ENCODE measurements around the gene RNF224. TPM values are rescaled to one million over a fixed set of nuclear protein-coding genes. Genes with fewer than 3 reads are reported as not detected.

RNF224 gene
- total RNA-seq, 4 donors from 2014 or later: 0.34 to 2.0 (median 1.1) TPM

DNA sequence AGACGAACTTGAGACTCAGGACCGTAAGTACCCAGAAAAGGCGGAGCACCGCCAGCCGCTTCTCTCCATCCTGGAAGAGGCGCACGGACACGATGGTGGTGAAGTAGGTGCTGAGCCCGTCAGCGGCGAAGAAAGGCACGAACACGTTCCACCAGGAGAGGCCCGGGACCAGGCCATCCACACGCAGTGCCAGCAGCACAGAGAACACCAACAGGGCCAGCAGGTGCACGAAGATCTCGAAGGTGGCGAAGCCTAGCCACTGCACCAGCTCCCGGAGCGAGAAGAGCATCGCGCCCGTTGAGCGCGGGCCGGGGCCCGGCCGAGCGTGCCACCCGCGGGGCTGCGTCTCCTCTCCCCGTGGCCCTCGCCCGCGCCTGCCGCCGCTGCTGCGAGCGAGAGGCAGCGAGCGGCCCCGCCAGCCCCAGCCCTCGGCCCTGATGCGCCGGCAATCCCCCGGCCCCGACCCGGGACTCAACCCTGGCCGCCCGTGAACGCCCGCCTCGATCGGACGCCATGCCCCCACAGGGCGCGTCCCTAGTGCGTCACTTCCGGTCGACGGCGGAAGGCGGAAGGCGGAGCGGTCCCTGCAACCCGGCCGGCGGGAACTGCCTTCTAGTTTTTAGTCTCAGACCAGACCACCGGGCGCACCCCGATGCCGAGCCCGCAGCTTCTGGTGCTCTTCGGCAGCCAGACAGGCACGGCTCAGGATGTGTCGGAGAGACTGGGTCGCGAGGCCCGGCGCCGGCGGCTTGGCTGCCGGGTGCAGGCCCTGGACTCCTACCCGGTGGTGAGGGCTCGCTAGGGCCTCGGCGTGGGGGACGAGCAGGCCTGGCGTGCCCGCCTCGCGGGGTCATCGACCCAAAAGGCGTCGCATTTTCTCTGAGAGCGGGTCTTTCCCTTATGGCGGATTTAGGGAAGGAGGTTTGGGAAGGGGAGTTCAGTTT lies 21.9 kb upstream of the RNF224 start, which contains the start of the genes NDOR1 and TMEM203:
NDOR1 (plus strand) TSS at position 575 of the 944 bp plus-strand sequence; CDS start at position 653, 78 bp downstream.
TMEM203 (minus strand) TSS at position 523 of the 944 bp plus-strand sequence; CDS start at position 289, 234 bp downstream.
- H3K4me3 ChIP-seq: peak within 1 kb of the TSS; percentile 73
- DNase-seq (ENCODE audit: low spot score in 2 of 2): peak; percentile 96
- no peaks in the 10 kb centered on the region for H3K9me3 ChIP-seq
- H3K27ac ChIP-seq: peak within 1 kb of the TSS; percentile 86
- H3K4me1 ChIP-seq: peaks cover 53% of the 10 kb centered on the region
- H3K27me3 ChIP-seq: no peaks in the 10 kb centered on the region
- TF ChIP-seq EP300 (IDR thresholded peaks at IDR 0.05): no peak
- TF ChIP-seq POLR2A (IDR thresholded peaks at IDR 0.05): peak in 1 of 2 donors; percentile 34
- TF ChIP-seq POLR2AphosphoS5 (IDR thresholded peaks at IDR 0.05): peak in 2 of 3 donors; percentile 89 to 95
- TF ChIP-seq, protein P1, sequence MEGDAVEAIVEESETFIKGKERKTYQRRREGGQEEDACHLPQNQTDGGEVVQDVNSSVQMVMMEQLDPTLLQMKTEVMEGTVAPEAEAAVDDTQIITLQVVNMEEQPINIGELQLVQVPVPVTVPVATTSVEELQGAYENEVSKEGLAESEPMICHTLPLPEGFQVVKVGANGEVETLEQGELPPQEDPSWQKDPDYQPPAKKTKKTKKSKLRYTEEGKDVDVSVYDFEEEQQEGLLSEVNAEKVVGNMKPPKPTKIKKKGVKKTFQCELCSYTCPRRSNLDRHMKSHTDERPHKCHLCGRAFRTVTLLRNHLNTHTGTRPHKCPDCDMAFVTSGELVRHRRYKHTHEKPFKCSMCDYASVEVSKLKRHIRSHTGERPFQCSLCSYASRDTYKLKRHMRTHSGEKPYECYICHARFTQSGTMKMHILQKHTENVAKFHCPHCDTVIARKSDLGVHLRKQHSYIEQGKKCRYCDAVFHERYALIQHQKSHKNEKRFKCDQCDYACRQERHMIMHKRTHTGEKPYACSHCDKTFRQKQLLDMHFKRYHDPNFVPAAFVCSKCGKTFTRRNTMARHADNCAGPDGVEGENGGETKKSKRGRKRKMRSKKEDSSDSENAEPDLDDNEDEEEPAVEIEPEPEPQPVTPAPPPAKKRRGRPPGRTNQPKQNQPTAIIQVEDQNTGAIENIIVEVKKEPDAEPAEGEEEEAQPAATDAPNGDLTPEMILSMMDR (IDR thresholded peaks at IDR 0.05): no peak
- peaks cover 8% of the 10 kb centered on the region for H3K36me3 ChIP-seq
- WGBS: 0% methylated on average over 22 of the region's 98 CpGs

DNA sequence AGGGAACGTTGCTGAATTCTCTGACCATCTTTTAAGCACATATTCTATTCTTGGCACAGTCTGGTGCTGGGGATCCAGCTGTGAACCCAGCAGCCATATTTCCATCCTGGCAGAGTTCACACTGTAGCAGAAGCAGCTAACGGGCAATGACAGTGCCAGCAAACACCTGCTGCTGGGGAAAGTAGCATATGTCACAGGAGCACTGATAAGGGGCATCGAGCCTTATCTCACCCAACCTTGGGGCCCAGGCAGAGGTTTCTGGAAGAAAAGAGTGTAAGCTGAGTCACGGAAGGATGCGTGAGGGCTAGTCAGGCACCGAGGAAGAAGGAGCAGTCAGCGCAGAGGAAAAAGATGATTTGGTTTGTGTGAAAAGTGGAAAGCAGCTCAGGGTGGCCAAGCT lies 20.7 kb upstream of the RNF224 start:
- 73% methylated on average over 7 of the region's 7 CpGs for WGBS
- TF ChIP-seq, protein P1 (IDR thresholded peaks at IDR 0.05): no peak
- TF ChIP-seq POLR2A (IDR thresholded peaks at IDR 0.05) (no peak), POLR2AphosphoS5 (IDR thresholded peaks at IDR 0.05) (no peak), EP300 (IDR thresholded peaks at IDR 0.05) (no peak)
- Histone ChIP-seq H3K36me3 (peaks cover 8% of the 10 kb centered on the region), H3K27ac (no peak overlapping the region), H3K9me3 (no peaks in the 10 kb centered on the region), H3K4me1 (peaks cover 47% of the 10 kb centered on the region), H3K27me3 (no peaks in the 10 kb centered on the region), H3K4me3 (peak overlapping the region; percentile 73)
- no peak for DNase-seq (ENCODE audit: low spot score in 2 of 2)

DNA sequence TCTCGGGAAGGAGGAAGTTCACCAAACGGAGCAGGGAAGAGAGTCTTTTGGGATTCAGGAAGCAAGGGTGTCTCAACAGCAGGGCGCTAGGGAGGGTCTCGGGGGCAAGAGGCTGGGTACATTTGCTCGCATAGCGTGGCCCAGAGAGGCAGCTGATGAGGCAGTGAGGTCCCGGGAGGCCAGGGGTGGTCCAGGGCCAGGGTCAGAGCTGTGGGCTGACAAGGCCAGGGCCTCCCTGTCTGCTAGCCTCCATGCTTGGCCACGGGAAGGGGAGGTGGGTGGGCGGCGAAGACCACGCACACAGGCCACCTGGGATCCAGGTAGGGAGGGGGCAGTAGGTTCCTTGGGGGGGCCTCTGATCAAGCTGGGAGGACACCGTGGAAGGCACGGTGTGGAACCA lies 15.8 kb upstream of the RNF224 start:
- Histone ChIP-seq H3K36me3 (peaks cover 18% of the 10 kb centered on the region), H3K27me3 (no peaks in the 10 kb centered on the region), H3K4me1 (peaks cover 7% of the 10 kb centered on the region), H3K4me3 (no peak overlapping the region), H3K27ac (no peak overlapping the region), H3K9me3 (no peaks in the 10 kb centered on the region)
- 78% methylated on average over 13 of the region's 13 CpGs for WGBS
- no peak for TF ChIP-seq POLR2AphosphoS5 (IDR thresholded peaks at IDR 0.05)
- no peak for DNase-seq (ENCODE audit: low spot score in 2 of 2)

DNA sequence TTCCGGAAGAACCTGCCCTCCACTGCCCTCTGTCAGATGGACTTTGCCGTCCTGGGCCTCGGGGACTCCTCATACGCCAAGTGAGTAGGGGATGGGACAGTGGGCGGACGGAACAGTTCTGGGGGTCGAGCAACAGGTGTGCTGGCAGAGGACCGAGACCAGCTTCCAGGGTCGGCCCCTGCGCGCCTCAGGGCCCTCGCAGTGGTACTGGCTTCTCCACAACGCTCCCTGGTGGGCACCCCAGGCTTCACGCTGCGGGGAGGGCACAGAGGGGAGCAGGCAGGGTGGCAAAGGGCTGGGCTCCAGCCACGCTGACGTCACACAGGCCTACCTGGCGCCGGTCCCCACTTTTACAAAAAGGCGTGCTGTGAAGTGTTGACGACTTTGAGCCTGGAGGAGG lies 14.8 kb upstream of the RNF224 start:
- no peak overlapping the region for H3K27ac ChIP-seq
- WGBS: 86% methylated on average over 14 of the region's 21 CpGs
- peaks cover 11% of the 10 kb centered on the region for H3K4me1 ChIP-seq
- no peak for DNase-seq (ENCODE audit: low spot score in 2 of 2)
- TF ChIP-seq POLR2A (IDR thresholded peaks at IDR 0.05): no peak
- TF ChIP-seq POLR2AphosphoS5 (IDR thresholded peaks at IDR 0.05): no peak
- TF ChIP-seq EP300 (IDR thresholded peaks at IDR 0.05): no peak
- TF ChIP-seq, protein P1 (IDR thresholded peaks at IDR 0.05): no peak
- H3K36me3 ChIP-seq: peaks cover 18% of the 10 kb centered on the region
- no peaks in the 10 kb centered on the region for H3K27me3 ChIP-seq
- H3K9me3 ChIP-seq: no peaks in the 10 kb centered on the region
- no peak overlapping the region for H3K4me3 ChIP-seq

DNA sequence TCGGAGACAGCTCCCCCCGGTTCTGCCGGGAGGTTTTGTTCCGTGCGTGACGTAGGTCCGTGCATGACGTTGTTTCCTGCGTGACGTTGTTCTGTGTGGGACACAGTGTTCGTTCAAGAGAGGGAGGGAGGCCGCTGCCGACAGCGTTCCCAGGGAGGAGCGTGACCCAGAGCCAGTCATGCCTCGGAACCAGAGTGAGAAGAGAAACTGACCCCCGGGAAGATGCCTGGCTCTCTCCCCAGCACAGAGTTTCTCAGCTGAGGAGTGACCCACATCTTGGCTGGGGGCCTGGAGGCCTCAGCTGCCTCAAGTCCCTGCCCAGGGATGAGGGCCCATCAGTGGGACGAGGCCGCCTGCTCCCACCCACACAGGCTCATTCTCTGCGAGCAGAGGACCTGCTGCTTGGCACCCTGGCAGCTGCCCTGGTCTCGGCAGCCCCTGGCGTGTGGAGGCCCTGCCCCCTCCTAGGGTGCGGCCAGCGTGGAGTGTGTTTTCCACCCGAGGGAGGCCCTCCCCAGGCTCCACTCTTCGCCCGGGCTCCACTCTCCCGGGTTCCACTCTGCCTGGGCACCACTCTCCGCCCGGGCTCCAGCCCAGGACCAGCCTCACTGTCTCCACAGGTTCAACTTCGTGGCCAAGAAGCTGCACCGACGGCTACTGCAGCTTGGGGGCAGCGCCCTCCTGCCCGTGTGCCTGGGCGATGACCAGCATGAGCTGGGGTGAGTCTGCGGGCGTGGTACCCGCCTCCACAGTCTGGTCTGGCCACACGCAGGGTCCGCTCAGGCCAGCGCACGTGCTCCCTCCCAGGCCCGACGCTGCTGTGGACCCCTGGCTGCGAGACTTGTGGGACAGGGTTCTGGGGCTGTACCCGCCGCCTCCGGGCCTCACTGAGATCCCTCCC lies 13.9 kb upstream of the RNF224 start:
- H3K4me3 ChIP-seq: no peak overlapping the region
- TF ChIP-seq EP300 (IDR thresholded peaks at IDR 0.05) (no peak), POLR2AphosphoS5 (IDR thresholded peaks at IDR 0.05) (no peak), POLR2A (IDR thresholded peaks at IDR 0.05) (no peak)
- TF ChIP-seq, protein P1 (IDR thresholded peaks at IDR 0.05): no peak
- no peak for DNase-seq (ENCODE audit: low spot score in 2 of 2)
- no peaks in the 10 kb centered on the region for H3K9me3 ChIP-seq
- peaks cover 20% of the 10 kb centered on the region for H3K4me1 ChIP-seq
- H3K36me3 ChIP-seq: peaks cover 18% of the 10 kb centered on the region
- WGBS: 91% methylated on average over 36 of the region's 49 CpGs
- H3K27me3 ChIP-seq: no peaks in the 10 kb centered on the region
- H3K27ac ChIP-seq: no peak overlapping the region

All from suprapubic skin (tissue), 4 donors.